Stimulated activated CD8-positive, alpha-beta memory T cell treated with anti-CD3 and anti-CD28 coated beads, Interleukin-4, amount 100 ng/mL, for 4 hours (primary cell): ENCODE data around the gene CCNL1.

Source experiments
- DNase-seq, 2 donors: peaks; one replicate each; pipeline ENCODE4 v3.0.0-alpha.2; 2020; ENCODE audit warnings: low read depth in 2 of 2, low spot score in 1 of 2

Gene CCNL1

DNA sequence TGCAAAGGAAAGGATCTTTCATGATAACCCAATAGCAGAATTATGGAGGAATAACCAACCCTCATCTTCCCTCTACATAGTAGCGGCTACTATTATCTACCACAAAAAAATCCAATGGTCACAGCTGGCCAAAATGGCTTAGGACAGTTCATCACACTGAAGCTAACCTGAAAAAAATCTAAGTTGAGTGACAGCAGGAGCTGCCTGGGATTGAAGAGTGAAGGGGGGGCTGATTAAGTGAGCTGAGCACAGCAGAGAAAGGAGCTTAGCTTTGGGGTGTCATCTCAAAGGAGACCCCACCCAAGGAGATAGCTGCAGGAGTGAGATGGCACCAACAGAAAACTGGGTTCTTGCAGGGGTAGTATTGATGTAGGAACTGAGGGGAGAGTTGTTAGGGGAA lies 33.6 kb downstream of the CCNL1 start:
- DNase-seq = no peak

GRCh38 chr3:157125101-157125500 lies 34.8 kb downstream of the CCNL1 start:
- no peak for DNase-seq

GRCh38 chr3:157123621-157124020 lies 36.3 kb downstream of the CCNL1 start:
- DNase-seq = no peak

GRCh38 chr3:157122832-157123427 lies 37.0 kb downstream of the CCNL1 start:
- no peak for DNase-seq

GRCh38 chr3:157122116-157122515 lies 37.8 kb downstream of the CCNL1 start:
- no peak for DNase-seq

- no peak for DNase-seq
Observed at GRCh38 chr3:157121522-157121921, 38.4 kb downstream of the CCNL1 start.

DNA sequence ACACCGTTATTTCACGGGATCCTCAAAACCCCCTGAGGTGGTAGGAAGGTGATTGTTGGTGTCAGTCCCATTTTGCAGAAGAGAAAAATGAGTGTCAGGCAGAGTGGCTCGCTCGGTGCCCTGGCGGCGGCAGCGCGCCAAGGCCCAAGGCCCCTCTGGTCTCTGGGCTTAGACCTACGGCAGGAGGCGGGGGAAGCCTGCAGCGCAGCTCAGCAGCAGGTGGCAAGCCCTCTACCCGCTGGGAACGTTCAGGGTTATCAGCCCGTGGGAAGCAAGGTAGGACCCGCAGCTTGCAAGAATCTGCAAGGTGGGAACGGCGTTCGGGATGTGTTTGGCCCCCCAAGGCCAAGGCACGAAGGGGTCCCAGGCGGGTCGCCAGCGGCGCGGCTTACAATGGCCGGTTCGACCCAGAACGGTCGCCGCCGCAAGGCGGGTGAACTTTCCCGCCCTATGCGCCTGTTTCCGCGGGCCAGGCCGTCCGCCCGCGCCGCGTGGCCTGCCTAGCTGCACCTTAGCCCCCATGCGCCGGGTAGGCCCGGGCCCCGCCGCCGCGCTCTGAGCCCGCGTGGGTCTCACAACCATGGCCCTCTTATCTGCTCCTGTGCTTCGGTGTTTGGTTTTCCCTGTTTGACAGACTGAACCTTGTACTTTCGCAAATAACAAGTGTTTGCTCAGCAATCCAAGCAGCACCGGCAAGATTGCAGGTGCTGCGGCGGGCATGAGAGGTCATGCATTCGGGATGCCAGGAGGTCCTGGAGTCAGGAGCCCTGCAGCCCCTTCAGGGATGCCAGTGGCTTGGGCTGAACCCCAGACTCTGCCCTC lies 39.7 kb downstream of the CCNL1 start:
- DNase-seq = no peak

DNA sequence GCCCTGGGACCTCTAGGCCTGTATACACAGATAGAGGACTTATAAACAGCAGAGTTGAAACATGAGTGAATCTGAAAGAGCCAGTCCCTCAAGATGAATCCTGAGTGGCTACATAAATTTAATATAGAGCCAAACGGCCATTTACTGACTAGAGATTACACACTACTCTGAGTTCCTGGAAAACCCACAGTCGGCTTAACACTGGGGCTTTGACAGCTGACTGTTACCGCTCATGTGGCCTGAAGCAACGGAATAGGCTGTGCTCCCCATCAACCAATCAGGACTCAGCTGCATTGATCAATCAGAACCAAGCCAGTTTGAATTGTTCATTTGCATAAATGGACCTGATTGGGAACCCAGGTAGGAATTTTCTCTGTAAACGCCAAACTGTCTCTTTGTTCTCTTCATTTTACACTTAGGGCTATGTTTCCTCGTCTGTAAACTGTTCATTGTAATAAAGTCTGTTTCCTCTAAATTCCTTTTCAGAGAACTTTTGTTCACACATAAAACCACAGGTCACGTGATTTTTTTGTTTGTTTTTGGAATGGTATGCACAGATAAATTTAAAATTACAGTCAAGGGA lies 40.5 kb downstream of the CCNL1 start:
- DNase-seq = no peak

DNA sequence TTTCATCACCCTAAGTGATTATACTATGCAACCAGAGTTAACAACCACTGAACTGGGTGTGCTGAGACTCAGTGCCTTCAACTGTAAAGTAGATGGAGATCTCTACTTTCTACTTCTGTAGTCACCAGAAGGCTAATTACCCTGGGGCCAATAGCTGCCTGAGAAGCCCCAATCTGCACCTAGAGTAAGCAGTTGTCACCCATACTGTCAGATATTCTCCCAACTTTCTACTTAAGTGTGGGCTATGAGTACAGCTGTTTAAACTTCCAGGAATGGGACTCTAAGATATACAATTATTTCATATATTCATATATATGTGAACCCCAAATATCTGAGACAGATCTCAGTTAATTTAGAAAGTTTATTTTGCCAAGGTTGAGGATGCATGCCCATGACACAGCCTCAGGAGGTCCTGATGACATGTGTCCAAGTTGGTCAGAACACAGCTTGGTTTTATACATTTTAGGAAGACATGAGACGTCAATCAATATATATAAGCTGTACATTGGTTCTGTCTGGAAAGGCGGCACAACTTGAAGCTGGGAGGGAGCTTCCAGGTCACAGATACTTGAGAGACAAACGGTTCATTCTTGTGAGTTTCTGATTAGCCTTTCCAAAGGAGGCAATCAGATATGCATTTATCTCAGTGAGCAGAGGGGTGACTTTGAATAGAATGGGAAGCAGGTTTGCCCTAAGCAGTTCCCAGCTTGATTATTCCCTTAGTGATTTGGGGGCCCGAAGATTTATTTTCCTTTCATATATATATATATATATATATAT lies 41.9 kb downstream of the CCNL1 start:
- no peak for DNase-seq

DNA sequence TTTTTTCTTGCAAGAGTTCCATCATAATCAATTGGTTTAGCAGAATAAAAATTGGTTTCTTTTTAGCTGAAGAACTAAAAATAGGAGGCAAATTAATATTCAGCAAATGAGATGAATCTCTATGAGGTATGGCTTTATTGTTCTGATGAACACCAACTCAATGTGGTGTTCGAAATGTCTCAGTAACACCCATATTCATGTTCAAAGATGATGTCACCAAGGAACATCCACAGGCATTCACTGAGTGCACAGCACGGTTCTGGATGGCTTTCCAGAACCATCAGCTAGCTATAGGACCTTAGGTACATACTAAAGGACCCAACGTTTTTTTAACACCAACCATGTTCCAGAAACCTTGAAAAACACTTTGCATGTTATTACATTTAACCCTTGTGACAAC lies 42.7 kb downstream of the CCNL1 start:
- DNase-seq = no peak

DNA sequence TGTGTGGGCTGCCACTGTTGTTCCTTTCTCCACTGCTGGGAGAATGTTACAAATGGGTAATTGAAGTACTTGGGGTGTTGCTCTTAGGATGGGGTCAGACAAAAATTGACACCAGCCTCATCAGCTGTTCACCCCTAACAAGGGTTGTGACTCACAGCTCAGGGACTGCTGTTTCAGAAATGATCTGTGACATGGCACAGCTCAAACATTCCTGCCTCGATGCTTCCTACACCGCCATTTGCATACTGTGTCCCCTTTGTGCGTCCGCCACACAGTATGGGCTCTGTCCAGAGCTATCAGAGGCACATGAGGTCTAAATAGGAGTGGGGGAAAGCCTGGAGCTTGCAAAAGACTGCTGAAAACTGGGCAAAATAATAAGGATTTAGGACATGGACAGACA lies 43.9 kb downstream of the CCNL1 start:
- no peak for DNase-seq

GRCh38 chr3:157115069-157116006 lies 44.6 kb downstream of the CCNL1 start:
- DNase-seq = no peak

DNA sequence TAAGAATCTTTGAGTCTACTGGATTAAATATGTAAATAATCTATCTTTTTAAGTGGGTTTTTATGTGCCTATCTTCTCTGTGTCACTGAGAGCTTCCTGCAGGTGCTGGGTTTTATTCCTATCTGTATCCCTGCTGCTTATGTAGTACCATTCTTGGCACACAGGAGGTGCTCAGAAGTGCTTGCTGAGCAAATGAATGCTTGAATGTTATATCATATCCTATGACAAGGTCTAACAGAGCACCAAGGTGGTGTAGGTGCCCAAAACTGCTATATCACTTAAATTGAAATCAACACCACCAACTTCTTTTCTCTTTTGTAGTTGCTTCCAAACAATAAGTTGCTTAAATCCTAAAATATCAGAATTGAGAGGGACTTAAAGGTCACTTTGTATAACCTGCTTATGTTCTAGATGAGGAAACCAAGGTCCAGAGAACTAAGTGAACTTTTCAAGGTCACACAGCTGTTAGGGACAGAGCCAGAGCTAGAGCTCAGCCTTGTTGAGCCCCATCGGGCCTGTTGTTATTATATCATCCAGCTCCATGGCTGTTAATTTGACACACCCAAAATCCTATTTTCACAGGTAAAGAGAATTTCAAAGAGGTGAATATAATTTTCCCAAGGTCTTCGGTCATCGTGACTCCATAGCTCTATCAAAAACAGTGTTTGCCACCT lies 46.0 kb downstream of the CCNL1 start:
- DNase-seq = no peak

DNA sequence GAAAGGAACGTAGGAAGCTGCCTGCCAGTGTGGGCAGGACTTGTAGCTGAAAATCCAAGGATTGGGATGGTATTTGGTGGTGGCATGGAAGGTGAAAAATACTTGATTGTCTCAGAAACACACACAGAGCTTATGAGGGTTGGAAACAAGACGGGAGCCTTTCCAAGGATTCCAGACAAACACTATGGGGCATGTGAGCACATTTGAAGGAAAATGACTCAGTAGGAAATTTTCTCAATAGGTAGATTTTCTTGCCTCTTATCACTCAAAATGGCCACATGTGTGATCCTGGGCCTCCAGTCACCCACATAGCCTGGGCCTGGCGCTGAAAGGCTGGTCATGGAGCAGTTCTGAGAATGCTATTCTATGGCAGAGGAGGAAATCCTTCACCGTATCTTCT lies 47.4 kb downstream of the CCNL1 start:
- DNase-seq = no peak

DNA sequence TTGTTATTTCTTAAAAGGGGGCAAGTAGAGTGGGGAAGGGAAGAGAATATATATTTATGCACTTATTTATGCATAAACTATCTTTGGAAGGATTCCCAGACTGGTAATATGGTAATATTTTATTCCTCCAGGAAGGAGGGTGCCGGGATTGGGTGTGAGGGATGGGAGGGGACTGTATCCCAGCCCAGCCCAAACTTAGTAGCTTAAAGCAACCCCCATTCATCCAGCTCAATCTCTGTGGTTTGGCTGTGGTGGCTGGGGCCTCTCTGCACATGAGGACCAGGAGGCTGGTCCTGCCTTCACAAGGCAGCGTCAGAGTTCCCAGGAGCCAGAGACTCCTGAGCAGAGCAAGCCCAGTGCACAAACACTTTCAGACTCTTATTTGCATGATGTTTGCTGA lies 48.4 kb downstream of the CCNL1 start:
- DNase-seq = no peak

- DNase-seq = no peak
Observed at GRCh38 chr3:157110761-157111278, 49.1 kb downstream of the CCNL1 start.

GRCh38 chr3:157109267-157110141 lies 50.4 kb downstream of the CCNL1 start:
- no peak for DNase-seq

DNA sequence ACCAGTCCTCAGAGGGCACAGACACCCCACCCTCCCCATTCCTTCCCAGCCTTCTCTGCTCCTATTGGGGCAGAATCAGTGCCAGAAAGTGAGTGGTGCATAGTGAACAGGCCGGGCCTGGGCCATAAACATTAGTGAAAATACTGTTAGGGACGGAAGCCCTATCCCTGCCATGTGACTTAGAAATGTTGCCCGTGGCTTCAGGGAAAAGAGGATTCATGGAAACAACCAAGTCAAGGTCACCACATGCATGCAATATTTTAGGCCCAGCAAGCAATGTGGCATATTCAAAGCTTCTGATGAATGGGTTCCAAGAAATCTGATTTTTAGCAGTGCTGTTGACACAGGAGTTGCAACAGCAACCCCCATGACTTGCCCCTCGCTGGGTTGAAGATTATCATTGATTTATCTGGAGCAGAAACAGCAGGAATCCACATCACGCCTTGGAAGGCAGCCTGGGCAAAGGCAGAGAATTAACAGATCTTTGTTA lies 52.3 kb downstream of the CCNL1 start:
- DNase-seq = no peak

GRCh38 chr3:157107037-157107436 lies 52.9 kb downstream of the CCNL1 start:
- DNase-seq = no peak
